Pulmonary artery endothelial cell (primary cell): ENCODE data around the gene AJUBA. TPM values are rescaled to one million over a fixed set of nuclear protein-coding genes. Genes with fewer than 3 reads are reported as not detected.
A peak's percentile ranks its signal among the peaks of the same experiment; 100 is the strongest.
"Not testable (repeated sequence)": the region's sequence is repeated elsewhere in the genome, so short reads cannot be mapped to it uniquely, and the experiment has no call there.

Experiments
- DNase-seq: peaks from one replicate; pipeline ENCODE4 v3.0.0-alpha.2; 2011; ENCODE audit warnings: low read depth, low spot score
- total RNA-seq: library from RNA; depleted of rRNA; stranded (reverse); fragments of >200 nt; gene quantifications from 2 replicates; pipeline ENCODE4 v1.2.3, GENCODE V29; 2014

AJUBA gene
- total RNA-seq = 66.8 and 72.2 TPM in 2 replicates

DNA sequence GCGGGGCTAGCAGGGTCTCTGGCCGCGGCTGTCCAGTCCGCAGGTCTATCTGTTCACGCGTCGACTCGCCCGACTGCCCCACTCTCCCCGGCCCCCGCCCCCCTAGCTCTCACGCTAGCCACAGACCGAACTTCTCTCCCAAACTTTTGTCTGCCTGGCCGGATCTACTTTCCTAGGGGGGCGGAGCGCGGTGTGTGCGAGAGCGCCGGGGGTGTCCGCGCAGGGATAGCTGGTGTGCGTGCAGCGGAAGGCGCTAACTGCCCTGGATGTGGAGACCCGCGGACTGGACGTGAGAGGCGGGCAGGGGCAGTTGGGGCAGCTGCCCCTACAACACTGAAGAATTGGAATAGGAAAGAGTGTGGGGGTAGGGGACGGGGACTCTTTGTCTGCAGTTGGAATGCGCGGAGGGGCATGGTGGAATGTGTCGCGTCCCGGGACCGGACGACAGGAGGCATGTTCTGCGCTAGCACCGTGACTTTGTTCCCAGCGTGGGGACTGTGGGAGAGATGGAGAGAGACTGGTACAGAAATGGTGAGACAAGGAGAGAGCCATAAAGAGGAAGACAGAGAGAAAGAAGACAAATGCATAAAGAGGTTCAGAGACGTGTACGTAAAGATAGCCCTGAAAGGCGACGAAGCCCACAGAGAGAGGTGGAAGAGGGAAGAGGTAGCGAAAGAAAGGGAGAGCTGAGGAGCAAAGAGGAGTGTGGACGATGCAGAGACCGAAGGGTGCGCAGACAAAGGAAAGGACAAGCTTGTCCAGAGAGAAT is at the start of gene AJUBA:
Gene AJUBA (minus strand): TSS at position 75 of the 769 bp plus-strand sequence. CDS start 285 bp downstream, outside the sequence.
- DNase-seq = peak; percentile 74

DNA sequence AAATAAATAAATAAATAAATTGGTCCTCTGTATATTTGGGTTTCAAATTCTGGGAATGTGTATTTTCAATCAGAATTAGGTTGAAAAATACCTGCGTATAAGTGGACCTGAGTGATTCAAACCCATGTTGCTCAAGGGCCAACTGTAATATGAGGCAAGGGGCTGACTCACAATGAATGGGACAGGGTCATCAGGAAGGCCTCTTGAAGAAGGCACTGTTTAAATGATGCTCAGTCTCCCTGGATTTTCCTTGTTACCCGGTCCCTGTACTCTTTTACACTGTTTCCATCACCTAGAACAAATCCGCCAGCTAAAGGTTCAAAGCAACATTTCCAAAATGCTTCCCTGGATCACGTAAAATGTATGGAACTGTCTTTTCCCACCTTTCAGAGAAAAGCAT is 48.6 kb upstream of the AJUBA start:
- DNase-seq = no peak

DNA sequence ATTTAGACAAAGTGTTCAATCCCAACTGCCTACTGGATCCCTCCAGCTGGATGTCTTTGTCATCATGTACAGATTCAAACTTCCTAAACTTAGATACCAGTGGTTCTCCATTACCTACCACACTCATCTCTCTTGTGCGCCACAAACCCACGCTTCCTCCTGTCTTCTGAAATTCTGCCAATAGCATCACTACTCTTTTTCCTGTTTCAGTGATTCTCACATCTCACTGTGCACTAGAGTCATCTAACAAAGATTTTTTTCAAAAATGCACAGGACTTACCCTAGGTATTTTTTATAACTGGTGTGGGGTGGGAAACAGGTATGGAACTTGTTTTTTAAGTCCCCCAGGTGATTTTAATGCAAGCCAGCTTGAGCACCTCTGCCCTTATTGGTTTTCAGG is 46.4 kb upstream of the AJUBA start:
- DNase-seq = no peak

DNA sequence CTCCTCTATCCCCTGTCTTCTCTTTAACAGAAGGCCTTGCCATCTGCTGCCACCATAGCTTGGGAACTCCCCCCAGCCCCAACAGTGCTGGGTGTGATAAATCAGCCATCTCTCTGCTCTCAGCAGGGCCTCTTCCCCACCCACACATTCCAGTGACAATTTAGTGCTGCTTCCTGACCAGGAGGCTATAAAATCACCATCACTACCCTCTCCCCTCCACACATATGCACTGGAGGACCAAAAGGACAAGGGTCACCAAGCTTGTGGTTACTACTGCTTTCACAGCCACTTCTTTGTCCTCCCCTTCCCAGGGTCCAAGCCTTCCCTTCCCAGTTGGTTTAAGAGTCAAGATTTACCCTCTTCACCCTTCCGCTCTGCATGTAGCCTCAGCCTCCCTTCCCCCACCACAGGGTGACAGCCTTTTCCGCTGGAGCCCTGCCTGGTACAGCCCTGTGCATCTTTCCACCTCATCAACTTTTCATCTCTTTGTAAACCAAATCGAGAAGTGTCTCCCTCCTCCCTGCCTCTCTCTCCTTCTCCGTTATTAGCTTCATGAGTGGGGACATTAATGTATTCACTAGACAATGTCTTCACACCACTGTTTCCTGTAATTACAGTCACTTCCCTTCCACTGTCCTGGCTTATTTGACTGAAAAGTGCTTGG is 42.9 kb upstream of the AJUBA start:
- DNase-seq = no peak

DNA sequence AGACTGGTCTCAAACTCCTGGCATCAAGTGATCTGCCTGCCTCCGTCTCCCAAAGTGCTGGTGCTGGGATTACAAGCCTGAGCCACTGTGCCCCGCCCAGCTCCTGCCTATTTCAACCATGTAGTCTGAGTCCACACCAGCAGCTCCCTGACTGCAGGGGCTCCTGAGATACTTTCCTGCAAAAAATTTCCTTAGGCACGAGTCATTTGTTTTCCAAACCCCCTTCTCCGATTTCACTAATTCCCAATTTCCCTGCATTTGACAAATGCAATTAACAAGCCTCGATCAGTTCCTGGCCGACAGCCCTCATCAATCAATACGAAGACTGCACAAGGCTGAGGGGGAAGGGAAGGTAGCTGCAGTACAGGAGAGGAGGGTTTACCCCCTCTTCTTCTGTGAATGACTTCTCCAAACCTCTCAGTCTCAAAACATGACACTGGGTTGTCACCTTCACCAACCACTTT is 42.3 kb upstream of the AJUBA start:
- no peak for DNase-seq

DNA sequence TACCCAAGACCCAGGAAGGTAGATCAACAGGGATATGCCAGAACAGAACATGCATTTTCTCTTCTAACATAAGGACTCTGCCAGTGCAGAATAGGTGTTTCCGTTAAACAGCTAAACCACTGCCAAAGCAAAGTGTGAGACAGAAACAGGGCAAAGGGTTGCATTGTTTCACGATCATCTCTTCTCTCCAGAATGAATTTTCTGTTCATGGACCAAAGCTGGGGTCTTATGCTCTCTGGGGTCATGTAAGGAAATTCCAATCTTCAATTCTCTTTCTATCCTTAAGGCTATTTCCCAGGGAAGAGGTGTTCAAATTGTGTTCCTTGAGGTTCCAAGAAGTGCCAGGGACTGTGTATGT is 41.4 kb upstream of the AJUBA start:
- DNase-seq = no peak

DNA sequence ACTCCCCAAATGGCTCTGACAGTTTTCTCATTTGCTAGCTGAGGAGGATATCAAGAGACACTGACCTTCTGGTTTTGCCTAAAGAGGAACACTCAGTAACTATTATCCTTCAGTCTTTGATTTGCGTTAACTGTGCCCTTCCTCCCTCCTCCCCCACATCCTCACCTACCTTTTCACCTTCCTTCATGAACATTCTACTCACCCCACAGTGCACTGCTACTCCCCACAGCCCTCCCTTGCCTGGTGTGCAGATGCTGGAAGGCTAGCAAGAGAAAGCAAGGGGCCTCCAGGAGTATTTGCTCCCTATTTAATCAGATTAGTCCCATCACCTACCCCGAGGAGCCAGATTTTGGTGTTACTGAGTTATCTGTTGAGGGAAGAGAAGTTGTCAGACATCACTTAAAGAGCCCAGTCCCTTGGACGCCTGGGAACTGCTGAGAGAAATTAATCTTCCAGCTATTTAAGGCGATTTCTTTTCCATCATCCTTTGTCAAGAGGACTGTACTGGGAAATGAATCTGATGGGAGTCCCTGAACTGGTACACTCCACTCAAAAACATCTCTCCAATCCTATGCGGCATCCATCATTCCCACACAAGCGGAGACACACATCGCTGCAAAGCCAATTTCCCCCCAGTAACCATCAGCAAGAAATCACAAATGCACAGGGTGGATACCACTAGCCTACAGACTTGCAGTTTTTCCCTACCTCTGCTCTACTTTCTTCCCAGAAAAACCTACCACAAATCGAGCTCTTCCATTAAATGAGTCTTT is 40.9 kb upstream of the AJUBA start:
- no peak for DNase-seq

DNA sequence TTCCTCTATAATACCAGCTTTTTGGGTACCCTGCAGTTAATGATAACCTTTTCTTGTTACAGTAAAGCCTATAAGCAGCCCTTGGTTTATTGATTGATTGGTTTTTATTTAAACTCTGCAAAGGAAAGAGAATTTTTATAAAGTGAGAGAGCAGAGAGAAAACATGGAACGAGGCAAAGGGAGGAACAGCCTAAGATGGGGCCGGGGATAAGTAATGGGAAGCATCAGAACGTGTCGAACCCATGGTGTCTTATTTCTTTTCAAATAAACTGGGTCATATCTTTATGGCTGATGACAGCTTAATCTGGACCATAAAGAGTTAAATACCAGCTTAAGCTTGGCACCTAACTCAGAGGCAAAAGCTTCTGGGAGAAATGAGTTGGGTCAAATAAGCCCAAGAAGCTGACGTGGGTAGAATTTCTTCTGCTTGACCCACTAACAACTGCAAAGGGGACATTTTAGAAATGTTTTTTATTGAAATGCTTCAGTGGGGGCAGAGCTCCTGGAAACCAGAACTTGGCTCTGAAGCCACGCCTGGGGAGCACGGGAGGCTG is 39.6 kb upstream of the AJUBA start:
- no peak for DNase-seq

DNA sequence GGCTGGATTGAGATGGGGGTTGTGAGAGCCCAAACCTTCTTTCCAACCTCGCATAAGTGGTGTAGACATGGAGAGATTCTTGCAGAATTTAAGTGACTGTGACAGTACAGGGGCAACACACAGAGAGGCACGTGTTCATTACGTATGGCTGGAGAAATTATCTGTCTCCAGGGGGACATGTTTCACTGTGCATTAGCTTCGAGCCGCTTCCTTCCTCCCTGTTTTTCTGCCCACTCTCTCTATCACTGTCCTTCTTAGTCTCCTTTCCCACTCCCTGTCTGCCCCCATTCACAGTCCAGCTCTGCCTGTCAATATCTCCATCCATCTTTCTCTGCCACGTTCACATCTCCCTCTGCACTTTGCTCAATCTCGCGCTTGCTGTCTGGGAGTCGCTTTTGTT is 39.1 kb upstream of the AJUBA start:
- no peak for DNase-seq

DNA sequence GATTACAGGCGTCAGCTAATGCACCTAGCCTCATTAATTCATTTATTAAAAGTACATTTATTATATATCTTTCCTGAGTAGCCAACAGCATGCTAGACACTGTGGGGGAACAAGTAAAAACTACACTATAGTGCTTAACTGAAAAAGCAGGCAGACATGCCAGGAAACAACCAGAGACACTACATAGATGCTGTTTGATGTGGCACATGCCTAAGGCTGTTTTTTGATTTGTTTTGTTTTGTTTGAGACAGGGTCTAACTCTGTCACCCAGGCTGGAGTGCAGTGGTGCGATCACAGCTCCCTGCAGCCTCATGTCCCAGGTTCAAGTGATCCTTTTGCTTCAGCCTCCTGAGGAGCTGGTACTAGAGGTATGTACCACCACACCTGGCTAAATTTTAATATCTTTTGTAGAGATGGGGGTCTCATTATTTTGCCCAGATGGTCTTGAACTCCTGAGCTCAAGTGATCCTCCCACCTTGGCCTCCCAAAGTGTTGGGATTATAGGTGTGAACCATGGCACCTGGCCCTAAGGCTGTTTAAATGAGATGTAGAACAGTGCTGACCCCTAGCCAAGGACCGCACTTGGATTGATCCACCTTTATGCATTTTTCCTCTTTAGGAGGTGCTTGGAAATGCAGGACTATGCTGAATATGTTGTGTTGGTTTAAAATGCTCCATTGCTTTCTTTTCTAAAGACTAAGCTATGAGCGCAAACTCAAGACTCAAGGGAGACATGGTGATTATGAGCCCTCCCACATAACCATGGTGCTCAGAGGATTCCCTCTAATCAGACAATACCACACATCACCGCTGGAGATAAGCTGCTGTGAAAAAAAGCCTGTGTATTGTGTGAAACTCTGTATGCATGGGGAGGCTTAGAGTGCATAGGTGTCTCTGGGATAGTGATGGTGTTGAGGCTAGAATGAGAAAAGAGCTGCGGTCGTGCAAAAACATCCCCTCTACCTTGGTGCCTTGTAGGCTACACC is 38.1 kb upstream of the AJUBA start:
- no peak for DNase-seq

DNA sequence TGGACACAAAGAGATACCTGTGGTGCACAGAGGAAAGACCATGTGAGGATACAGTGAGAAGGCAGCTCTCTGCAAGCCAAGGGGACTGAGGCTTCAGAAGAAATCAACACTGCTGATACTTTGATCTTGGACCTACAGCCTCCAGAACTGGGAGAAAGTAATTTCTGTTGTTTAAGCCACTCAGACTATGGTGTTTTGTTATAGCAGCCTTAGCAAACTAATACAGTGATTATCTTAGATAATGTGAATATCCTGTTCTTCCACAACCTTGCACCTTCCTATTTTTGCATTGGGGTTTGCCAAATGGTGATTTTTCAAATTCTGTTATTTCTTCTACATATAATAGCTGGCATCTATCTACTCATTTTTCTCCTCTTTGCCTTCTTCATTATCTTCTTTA is 35.8 kb upstream of the AJUBA start:
- DNase-seq = no peak

DNA sequence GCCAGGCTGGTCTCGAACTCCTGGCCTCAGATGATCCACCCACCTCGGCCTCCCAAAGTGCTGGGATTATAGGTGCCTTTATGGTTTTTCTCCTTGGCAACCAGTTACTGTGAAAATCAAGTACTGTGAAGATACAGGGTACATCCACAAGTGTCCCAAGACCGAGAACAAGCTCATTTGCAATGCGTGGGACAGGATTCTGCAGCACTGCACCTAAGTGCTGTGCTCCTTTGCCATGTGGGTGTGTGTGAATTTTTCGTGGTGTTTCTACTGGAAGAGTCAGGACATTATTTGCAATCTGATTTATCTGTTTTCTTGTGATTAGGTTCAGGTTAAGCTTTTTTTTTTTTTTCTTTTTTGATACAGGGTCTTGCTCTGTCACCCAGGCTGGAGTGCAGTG is 34.7 kb upstream of the AJUBA start:
- no peak for DNase-seq

DNA sequence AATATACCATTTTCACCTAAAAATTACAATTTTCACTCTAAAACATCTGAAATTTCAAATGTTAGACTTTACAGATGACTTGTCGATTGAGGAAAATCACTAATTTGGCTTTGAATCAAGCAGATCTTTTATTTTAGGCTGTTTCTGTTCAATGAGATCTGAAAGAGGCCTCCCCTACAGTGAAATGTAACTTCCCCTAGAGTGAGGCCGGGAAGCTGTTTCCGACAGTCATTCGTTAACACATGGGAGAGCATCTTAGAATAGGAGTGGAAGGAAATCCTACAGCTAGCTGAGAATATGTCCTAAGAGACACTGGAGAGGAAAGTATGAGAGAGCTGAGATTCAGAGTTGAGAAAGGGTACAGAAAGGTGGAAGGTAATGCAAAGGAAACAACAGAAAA is 33.3 kb upstream of the AJUBA start:
- no peak for DNase-seq

DNA sequence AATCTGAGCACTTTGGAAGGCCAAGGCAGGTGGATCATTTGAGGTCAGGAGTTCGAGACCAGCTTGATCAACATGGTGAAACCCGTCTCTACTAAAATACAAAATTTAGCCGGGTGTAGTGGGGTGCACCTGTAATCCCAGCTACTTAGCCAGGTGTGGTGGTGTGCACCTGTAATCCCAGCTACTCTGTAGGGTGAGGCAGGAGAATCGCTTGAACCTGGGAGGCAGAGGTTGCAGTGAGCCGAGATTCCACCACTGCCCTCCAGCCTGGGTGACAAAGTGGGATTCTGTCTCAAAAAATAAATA is 31.4 kb upstream of the AJUBA start:
- DNase-seq = not testable (repeated sequence)

DNA sequence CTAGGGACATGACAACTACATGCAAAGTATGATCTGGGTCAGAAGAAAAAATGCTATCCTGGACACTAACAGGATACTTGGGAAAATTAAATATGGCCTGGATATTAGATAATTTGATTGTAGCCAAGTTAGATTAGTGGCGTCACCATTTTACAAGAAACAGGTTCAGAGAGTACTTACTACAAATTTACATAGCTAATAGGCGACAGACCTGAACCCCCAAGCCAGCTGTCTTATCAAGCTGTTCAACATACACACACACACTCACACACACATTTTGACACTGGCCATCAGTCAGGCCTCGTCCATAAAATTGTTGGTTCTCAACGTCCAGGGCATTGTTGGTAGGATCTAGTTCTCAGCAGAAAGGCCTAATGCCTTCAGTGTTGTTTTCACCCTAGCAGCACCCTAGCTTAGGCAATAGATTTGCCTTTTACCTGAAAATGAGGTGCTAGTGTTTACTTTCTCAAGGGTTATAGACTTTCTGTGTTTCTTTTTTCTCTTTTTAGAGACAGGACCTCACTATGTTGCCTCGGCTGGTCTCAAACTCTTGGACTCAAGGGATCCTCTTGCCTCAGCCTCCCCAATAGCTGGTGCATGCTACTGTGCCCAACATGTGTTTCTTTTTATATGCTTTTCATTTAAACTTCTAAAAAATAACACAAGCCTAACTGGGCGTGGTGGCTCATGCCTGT is 30.9 kb upstream of the AJUBA start:
- DNase-seq = no peak

DNA sequence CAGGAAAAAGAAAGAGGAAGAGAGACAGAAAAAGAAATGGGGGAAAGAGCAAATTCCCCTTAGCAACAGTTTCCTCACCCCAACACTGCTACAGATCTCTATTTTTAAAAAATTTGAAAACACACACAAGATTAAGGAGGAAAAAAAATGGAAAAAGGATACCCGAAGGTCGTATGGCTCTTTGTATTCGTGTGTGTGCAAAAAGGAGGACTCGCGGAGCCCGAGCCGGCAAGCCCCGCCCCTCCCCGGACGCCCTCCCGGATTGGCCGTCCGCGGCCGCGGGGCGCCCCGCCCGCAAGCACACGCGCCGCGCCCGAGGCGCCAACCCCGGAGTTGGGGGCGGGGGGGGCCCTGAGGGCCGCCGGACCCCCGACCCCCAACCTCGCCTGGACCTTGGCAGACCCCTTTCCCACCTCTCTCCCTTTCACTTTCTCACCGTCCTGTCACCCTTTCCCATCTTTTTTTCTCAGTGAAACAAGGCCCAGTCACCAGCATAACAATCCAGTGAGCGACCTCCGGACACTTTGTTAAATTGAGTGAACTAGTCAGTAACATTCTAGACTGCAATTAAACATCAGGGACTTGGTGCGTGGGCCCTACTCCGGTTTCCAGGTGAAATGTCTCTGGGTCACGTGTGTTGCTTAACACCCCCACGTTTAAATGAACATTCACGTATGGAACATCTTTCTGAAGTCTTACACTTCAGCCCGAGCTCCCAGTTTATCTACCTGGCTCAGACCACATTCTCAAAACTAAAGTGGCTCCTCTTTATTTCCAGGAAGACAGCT is 27.8 kb upstream of the AJUBA start, which contains the start of gene C14orf93:
Gene C14orf93 (minus strand): TSS at position 205 of the 788 bp plus-strand sequence. CDS start 11,120 bp downstream, outside the sequence.
- no peak for DNase-seq

DNA sequence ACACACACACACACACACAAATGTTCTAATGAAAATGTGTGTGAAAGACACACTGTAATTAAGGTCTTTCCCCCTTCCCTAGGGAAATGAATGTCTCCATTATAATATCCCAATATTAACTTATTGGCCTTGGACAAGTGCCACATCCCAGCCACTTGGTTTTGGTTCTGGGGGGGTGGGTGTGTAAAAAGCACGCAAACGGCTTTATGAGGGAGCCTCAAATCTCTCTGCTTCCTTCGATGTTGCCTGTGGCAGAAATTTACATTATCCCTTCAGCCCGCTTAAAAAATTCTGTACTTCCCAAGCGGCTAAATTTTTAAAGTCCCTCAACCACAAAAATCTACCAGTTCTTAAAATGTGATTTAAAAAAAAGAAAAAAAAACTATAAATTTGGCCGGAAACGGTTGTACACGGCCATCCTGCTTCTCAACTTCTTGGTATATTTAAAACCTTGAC is 27.2 kb upstream of the AJUBA start:
- DNase-seq = no peak

DNA sequence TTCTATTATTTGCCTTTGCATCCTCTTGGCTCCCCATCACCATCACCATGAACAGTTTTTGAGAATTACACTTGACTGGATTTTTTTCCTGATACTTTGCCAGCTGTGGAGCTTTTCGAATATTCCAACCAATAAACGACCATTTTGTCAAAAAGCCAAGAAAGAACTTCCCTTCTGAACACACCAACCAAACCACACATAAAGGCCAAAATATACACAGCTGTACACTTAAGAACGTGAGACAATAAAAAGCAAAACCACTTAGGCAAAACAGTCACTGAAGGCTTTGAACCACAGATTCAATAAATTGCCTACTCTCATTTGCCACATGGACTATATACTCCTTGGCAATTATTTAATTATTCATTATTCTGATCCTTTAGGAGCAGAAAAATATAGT is 26.5 kb upstream of the AJUBA start:
- no peak for DNase-seq
